Caco-2 (cell line): ENCODE measurements around the gene POLR2L. TPM values are rescaled to one million over a fixed set of nuclear protein-coding genes. Genes with fewer than 3 reads are reported as not detected.

ENCODE experiments used
- BruUV-seq: library from RNA; stranded (reverse); fragments of 400-500 nt; replicated peaks from 2 replicates; lab custom pipeline; 2021; lab: Mats Ljungman, UMichigan
- CTCF ChIA-PET: fragments of 300-600 bp; sonication (Branson Sonifier 250); formaldehyde crosslinking; loops from one replicate; lab custom pipeline; 2022; ENCODE audit warnings: antibody characterized with exemption; lab: Charles Lee
- POLR2A ChIA-PET: fragments of 300-600 bp; sonication (Branson Sonifier 250); formaldehyde crosslinking; loops from one replicate; lab custom pipeline; 2022; ENCODE audit warnings: antibody characterized with exemption; lab: Charles Lee
- DNase-seq, 2 experiments: peaks; one replicate each; pipeline versions ENCODE4 v3.0.0 to v3.0.0-alpha.2; 2020 to 2022
- H3K27me3 ChIP-seq: replicated peaks from 2 replicates; pipeline ENCODE4 v1.6.0; 2011; ENCODE audit warnings: low read length; ENCODE audit not compliant: control insufficient read depth, insufficient read depth
- H3K36me3 ChIP-seq: 2 replicates; pipeline ENCODE4 v1.5.1; 2011; ENCODE audit warnings: low read length; ENCODE audit not compliant: control insufficient read depth, insufficient read depth
- H3K4me1 ChIP-seq: fragments of 250-450 bp; sonication (Bioruptor Pico); 2 replicates; pipeline ENCODE4 v1.5.1; 2020; ENCODE audit warnings: mild to moderate bottlenecking
- H3K4me3 ChIP-seq: 2 replicates; pipeline ENCODE4 v1.5.1; 2011; ENCODE audit warnings: low read depth, mild to moderate bottlenecking, control low read depth, low read length
- H3K9me3 ChIP-seq: fragments of 250-450 bp; sonication (Bioruptor Pico); 2 replicates; pipeline ENCODE4 v1.5.1; 2020; ENCODE audit warnings: mild to moderate bottlenecking, moderate library complexity
- H3K27ac Mint-ChIP-seq: one replicate; pipeline ENCODE4 v1.8.0; 2022; ENCODE audit warnings: mixed read lengths; ENCODE audit not compliant: unreplicated experiment
- H3K27me3 Mint-ChIP-seq: one replicate; pipeline ENCODE4 v1.8.0; 2022; ENCODE audit warnings: mixed read lengths; ENCODE audit not compliant: insufficient read depth, unreplicated experiment
- H3K36me3 Mint-ChIP-seq: one replicate; pipeline ENCODE4 v1.8.0; 2022; ENCODE audit warnings: mild to moderate bottlenecking, mixed read lengths; ENCODE audit not compliant: insufficient read depth, unreplicated experiment
- H3K4me1 Mint-ChIP-seq: one replicate; pipeline ENCODE4 v1.8.0; 2022; ENCODE audit warnings: low read depth, mixed read lengths; ENCODE audit not compliant: unreplicated experiment
- H3K4me3 Mint-ChIP-seq: one replicate; pipeline ENCODE4 v1.8.0; 2022; ENCODE audit warnings: mild to moderate bottlenecking, moderate library complexity, mixed read lengths; ENCODE audit not compliant: unreplicated experiment
- H3K9me3 Mint-ChIP-seq: one replicate; pipeline ENCODE4 v1.8.0; 2022; ENCODE audit warnings: mixed read lengths; ENCODE audit not compliant: unreplicated experiment
- CTCF ChIP-seq, 2 experiments: fragments of 200-600 bp in 1 of 2; IDR thresholded peaks; 1 replicate in 1 of 2; 2 replicates in 1 of 2; pipeline versions ENCODE4 v1.5.1 to v1.8.0; 2011 to 2022; ENCODE audit warnings: antibody characterized with exemption in 1 of 2, control low read depth in 1 of 2, inconsistent platforms in 1 of 2, low read depth in 1 of 2, low read length in 1 of 2, mild to moderate bottlenecking in 1 of 2, moderate library complexity in 1 of 2; ENCODE audit not compliant: insufficient read depth in 1 of 2, severe bottlenecking in 1 of 2, unreplicated experiment in 1 of 2
- intact Hi-C: fragments of 100-400 bp; cut with micrococcal nuclease; formaldehyde crosslinking; loops from one replicate; pipeline ENCODE4 v1.10.0; 2022; ENCODE audit not compliant: unreplicated experiment
- total RNA-seq: library from RNA; stranded (reverse); gene quantifications from 2 replicates; pipeline ENCODE4 v1.2.3, GENCODE V29; 2022

The POLR2L gene
- total RNA-seq, 1 experiment from 2014 or later, result 139 TPM

- Histone ChIP-seq H3K4me1 (peaks cover 28% of the 10 kb centered on the region), H3K9me3 (no peaks in the 10 kb centered on the region), H3K4me3 (no peak overlapping the region), H3K27me3 (no peaks in the 10 kb centered on the region), H3K36me3 (peaks cover 5% of the 10 kb centered on the region)
- Mint-ChIP-seq H3K36me3 (peaks cover 66% of the 10 kb centered on the region), H3K27me3 (no peaks in the 10 kb centered on the region), H3K4me1 (peaks cover 13% of the 10 kb centered on the region), H3K9me3 (no peaks in the 10 kb centered on the region), H3K27ac (peak overlapping the region; percentile 71), H3K4me3 (peak overlapping the region; percentile 79)
- DNase-seq, result no peak
- CTCF ChIA-PET, result interaction anchor here (1.3 kb wide), 1 partner anchor 9 kb away, joined by 4 read pairs; no protein-coding TSS in a partner anchor
- intact Hi-C loops, result no loop called here
- POLR2A ChIA-PET, result interaction anchor here (1.0 to 1.5 kb wide), 3 partner anchors 9 to 25 kb away, joined by 4 to 6 read pairs (median 5); partner anchors contain the start of genes PNPLA2 and RPLP2
- TSS peak; percentile 43 for BruUV-seq
- TF ChIP-seq CTCF (IDR thresholded peaks at IDR 0.05; ENCODE audit: insufficient read depth in 1 of 2, low read depth in 1 of 2, low read length in 1 of 2, severe bottlenecking in 1 of 2, unreplicated experiment in 1 of 2), result no peak
Observed at GRCh38 chr11:834371-835316, 7.7 kb downstream of the POLR2L start.

- Mint-ChIP-seq H3K9me3 (no peaks in the 10 kb centered on the region), H3K27me3 (no peaks in the 10 kb centered on the region), H3K36me3 (peaks cover 63% of the 10 kb centered on the region), H3K4me3 (peak overlapping the region; percentile 79), H3K4me1 (peaks cover 10% of the 10 kb centered on the region), H3K27ac (peak overlapping the region; percentile 71)
- Histone ChIP-seq H3K36me3 (peaks cover 5% of the 10 kb centered on the region), H3K4me3 (peak overlapping the region; percentile 81), H3K27me3 (no peaks in the 10 kb centered on the region), H3K9me3 (no peaks in the 10 kb centered on the region), H3K4me1 (peaks cover 30% of the 10 kb centered on the region)
- BruUV-seq, result no TSS peak
- intact Hi-C loops, result loop anchor here (1.0 kb wide), 1 partner anchor 9 kb away; no protein-coding TSS in a partner anchor
- CTCF ChIA-PET, result interaction anchor here (1.3 kb wide), 1 partner anchor 10 kb away, joined by 4 read pairs; no protein-coding TSS in a partner anchor
- DNase-seq, result no peak
- no peak for TF ChIP-seq CTCF (IDR thresholded peaks at IDR 0.05; ENCODE audit: insufficient read depth in 1 of 2, low read depth in 1 of 2, low read length in 1 of 2, severe bottlenecking in 1 of 2, unreplicated experiment in 1 of 2)
- POLR2A ChIA-PET, result interaction anchor here (1.0 to 1.5 kb wide), 3 partner anchors 9 to 25 kb away, joined by 4 to 6 read pairs (median 5); partner anchors contain the start of genes PNPLA2 and RPLP2
Observed at GRCh38 chr11:833849-834311, 8.4 kb downstream of the POLR2L start.

GRCh38 chr11:833114-833791, 9.1 kb downstream of the POLR2L start:
- H3K27me3 Mint-ChIP-seq, result no peaks in the 10 kb centered on the region
- CTCF ChIA-PET, result no interaction called here
- peak in 1 of 2 experiments; percentile 74 for DNase-seq
- H3K27me3 ChIP-seq, result no peaks in the 10 kb centered on the region
- H3K4me3 ChIP-seq, result peak overlapping the region; percentile 81
- no peaks in the 10 kb centered on the region for H3K9me3 ChIP-seq
- H3K36me3 ChIP-seq, result peaks cover 5% of the 10 kb centered on the region
- H3K27ac Mint-ChIP-seq, result peak overlapping the region; percentile 71
- no peaks in the 10 kb centered on the region for H3K9me3 Mint-ChIP-seq
- H3K4me1 Mint-ChIP-seq, result peaks cover 10% of the 10 kb centered on the region
- TF ChIP-seq CTCF (IDR thresholded peaks at IDR 0.05; ENCODE audit: insufficient read depth in 1 of 2, low read depth in 1 of 2, low read length in 1 of 2, severe bottlenecking in 1 of 2, unreplicated experiment in 1 of 2), result no peak
- intact Hi-C loops, result loop anchor here (1.0 kb wide), 1 partner anchor 10 kb away; no protein-coding TSS in a partner anchor
- POLR2A ChIA-PET, result interaction anchor here (1.0 to 4.9 kb wide), 3 partner anchors 10 to 24 kb away, joined by 4 to 33 read pairs (median 6); partner anchors contain the start of genes PNPLA2 and RPLP2
- H3K36me3 Mint-ChIP-seq, result peaks cover 57% of the 10 kb centered on the region
- peaks cover 27% of the 10 kb centered on the region for H3K4me1 ChIP-seq
- H3K4me3 Mint-ChIP-seq, result peak overlapping the region; percentile 79
- no TSS peak for BruUV-seq
